ENCODE measurements around the gene LRRC26.

DNA sequence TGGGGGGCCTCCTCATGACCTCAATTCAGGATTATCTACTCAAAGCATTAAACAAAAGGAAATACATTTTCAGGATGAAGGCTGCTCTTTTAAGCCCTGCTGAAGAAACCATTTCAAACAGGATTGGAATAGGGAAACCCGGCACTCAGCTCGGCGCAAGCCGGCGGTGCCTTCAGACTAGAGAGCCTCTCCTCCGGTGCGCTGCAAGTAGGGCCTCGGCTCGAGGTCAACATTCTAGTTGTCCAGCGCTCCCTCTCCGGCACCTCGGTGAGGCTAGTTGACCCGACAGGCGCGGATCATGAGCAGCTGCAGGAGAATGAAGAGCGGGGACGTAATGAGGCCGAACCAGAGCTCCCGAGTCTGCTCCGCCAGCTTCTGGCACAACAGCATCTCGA is 34.9 kb upstream of the LRRC26 start:
- TF ChIP-seq, protein P1, sequence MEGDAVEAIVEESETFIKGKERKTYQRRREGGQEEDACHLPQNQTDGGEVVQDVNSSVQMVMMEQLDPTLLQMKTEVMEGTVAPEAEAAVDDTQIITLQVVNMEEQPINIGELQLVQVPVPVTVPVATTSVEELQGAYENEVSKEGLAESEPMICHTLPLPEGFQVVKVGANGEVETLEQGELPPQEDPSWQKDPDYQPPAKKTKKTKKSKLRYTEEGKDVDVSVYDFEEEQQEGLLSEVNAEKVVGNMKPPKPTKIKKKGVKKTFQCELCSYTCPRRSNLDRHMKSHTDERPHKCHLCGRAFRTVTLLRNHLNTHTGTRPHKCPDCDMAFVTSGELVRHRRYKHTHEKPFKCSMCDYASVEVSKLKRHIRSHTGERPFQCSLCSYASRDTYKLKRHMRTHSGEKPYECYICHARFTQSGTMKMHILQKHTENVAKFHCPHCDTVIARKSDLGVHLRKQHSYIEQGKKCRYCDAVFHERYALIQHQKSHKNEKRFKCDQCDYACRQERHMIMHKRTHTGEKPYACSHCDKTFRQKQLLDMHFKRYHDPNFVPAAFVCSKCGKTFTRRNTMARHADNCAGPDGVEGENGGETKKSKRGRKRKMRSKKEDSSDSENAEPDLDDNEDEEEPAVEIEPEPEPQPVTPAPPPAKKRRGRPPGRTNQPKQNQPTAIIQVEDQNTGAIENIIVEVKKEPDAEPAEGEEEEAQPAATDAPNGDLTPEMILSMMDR (IDR thresholded peaks at IDR 0.05) = no peak
- TF ChIP-seq POLR2AphosphoS5 (IDR thresholded peaks at IDR 0.05) (no peak), POLR2A (IDR thresholded peaks at IDR 0.05) (no peak), EP300 (IDR thresholded peaks at IDR 0.05) (no peak)

Data from sigmoid colon (tissue), 4 donors.